ACC112 (cell line): Measurements from ENCODE around the gene SCARF1.

Experiments
- H2AFZ ChIP-seq: fragments of 200-600 bp; sonication (generic); one replicate; pipeline ENCODE4 v1.6.0; 2017; ENCODE audit warnings: antibody characterized with exemption, low read length; ENCODE audit not compliant: unreplicated experiment
- H3K27ac ChIP-seq: fragments of 200-600 bp; sonication (generic); 2 replicates; pipeline ENCODE4 v1.5.1; 2014; ENCODE audit warnings: low read depth, mild to moderate bottlenecking, antibody characterized with exemption, low read length, moderate library complexity
- H3K27me3 ChIP-seq: fragments of 200-600 bp; sonication (generic); 2 replicates; pipeline ENCODE4 v1.6.1; 2014; ENCODE audit warnings: mild to moderate bottlenecking, antibody characterized with exemption, low read length, moderate library complexity, mixed read lengths; ENCODE audit not compliant: insufficient read depth
- H3K36me3 ChIP-seq: fragments of 200-600 bp; sonication (generic); 2 replicates; pipeline ENCODE4 v1.6.1; 2016; ENCODE audit warnings: mild to moderate bottlenecking, antibody characterized with exemption, low read length, moderate library complexity, mixed read lengths; ENCODE audit not compliant: insufficient read depth
- H3K4me1 ChIP-seq: fragments of 200-600 bp; sonication (generic); one replicate; pipeline ENCODE4 v1.6.1; 2016; ENCODE audit warnings: low read length, mixed read lengths; ENCODE audit not compliant: insufficient read depth, unreplicated experiment, control insufficient read depth
- H3K4me3 ChIP-seq: fragments of 200-600 bp; sonication (generic); 2 replicates; pipeline ENCODE4 v1.5.1; 2014; ENCODE audit warnings: mild to moderate bottlenecking, low read depth, low read length
- H3K79me2 ChIP-seq: fragments of 200-600 bp; sonication (generic); one replicate; pipeline ENCODE4 v1.6.0; 2016; ENCODE audit warnings: low read length; ENCODE audit not compliant: control insufficient read depth, unreplicated experiment, insufficient read depth

SCARF1 gene

GRCh38 chr17:1591474-1592090 lies 54.0 kb downstream of the SCARF1 start:
- no peaks in the 10 kb centered on the region for H3K36me3 ChIP-seq
- no peak overlapping the region for H3K27ac ChIP-seq
- no peak overlapping the region for H2AFZ ChIP-seq
- H3K4me3 ChIP-seq, result no peak overlapping the region
- peaks cover 19% of the 10 kb centered on the region for H3K4me1 ChIP-seq
- no peaks in the 10 kb centered on the region for H3K79me2 ChIP-seq
- no peaks in the 10 kb centered on the region for H3K27me3 ChIP-seq

- H3K27me3 ChIP-seq, result no peaks in the 10 kb centered on the region
- H2AFZ ChIP-seq, result no peak overlapping the region
- H3K79me2 ChIP-seq, result no peaks in the 10 kb centered on the region
- H3K4me1 ChIP-seq, result peaks cover 19% of the 10 kb centered on the region
- peak overlapping the region; percentile 85; the same call in 1 of the 2 replicates for H3K27ac ChIP-seq
- no peaks in the 10 kb centered on the region for H3K36me3 ChIP-seq
- 0 out of 2 replicates have a peak overlapping the region, but pooled peaks have one; percentile 54 for H3K4me3 ChIP-seq
These were observed 54.6 kb downstream of the SCARF1 start for GRCh38 chr17:1590747-1591473.

DNA sequence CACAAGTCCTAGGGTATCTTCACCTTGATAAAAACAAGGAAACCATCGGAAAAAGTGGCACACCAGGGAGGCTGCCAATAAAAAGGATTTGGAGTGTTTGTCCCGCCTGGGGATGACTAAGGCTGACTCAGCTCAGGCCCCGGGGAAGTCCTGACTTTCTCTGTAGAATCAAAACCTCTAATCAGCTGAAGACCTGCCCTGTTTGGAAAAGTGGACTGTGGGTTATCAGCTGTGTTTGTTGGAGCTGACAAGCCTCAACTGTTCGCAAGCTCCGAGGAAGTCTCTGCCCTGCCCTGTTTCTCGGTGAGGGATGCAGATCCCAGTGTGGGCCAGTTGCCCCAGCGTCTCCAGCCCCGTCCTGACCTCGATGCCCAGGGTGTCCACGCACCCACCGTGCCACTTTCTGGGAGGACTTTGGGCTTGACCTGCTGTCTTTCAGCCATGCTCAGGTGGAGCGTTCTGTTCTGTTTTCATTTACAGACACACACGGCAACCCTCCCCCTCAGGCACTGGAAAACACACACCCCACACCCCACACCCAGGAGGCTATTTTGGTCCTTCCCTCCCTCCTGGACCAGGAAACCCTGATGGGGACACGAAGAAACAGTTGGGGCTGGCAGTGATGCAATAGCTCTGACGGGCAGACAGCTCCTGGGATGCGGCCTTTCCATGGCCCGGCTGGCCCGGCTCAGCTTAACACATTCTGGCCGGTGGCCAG lies 55.3 kb downstream of the SCARF1 start:
- peak overlapping the region; percentile 54 for H3K4me3 ChIP-seq
- H3K27me3 ChIP-seq, result no peaks in the 10 kb centered on the region
- H3K4me1 ChIP-seq, result peaks cover 19% of the 10 kb centered on the region
- H2AFZ ChIP-seq, result peak overlapping the region; percentile 44
- peak overlapping the region; percentile 85 for H3K27ac ChIP-seq
- H3K79me2 ChIP-seq, result no peaks in the 10 kb centered on the region
- no peaks in the 10 kb centered on the region for H3K36me3 ChIP-seq

- Histone ChIP-seq H3K36me3 (no peaks in the 10 kb centered on the region), H3K4me1 (peaks cover 19% of the 10 kb centered on the region), H3K4me3 (no peak overlapping the region), H3K27ac (no peak overlapping the region; the same call in 1 of the 2 replicates), H2AFZ (no peak overlapping the region), H3K27me3 (no peaks in the 10 kb centered on the region), H3K79me2 (no peaks in the 10 kb centered on the region)
These were observed 56.5 kb downstream of the SCARF1 start for GRCh38 chr17:1588821-1589585.

GRCh38 chr17:1584167-1584566 lies 61.4 kb downstream of the SCARF1 start:
- H2AFZ ChIP-seq, result no peak overlapping the region
- peaks cover 2% of the 10 kb centered on the region for H3K4me1 ChIP-seq
- H3K4me3 ChIP-seq, result no peak overlapping the region
- no peaks in the 10 kb centered on the region for H3K79me2 ChIP-seq
- no peaks in the 10 kb centered on the region for H3K36me3 ChIP-seq
- no peaks in the 10 kb centered on the region for H3K27me3 ChIP-seq
- no peak overlapping the region for H3K27ac ChIP-seq
